HCT116 (cell line): ENCODE data around the gene TWNK. TPM values are rescaled to one million over a fixed set of nuclear protein-coding genes. Genes with fewer than 3 reads are reported as not detected.

Experiments used
- ATAC-seq: fragments of 200-7000 bp; cut with Tn5 transposase; 2 replicates; pipeline ENCODE4 v1.9.1; 2020; ENCODE audit warnings: mild to moderate bottlenecking, moderate library complexity
- BruUV-seq: library from RNA; stranded (reverse); fragments of 400-500 nt; replicated peaks from 2 replicates; lab custom pipeline; 2021; lab: Mats Ljungman, UMichigan
- CTCF ChIA-PET: fragments of 300-600 bp; sonication (Branson Sonifier 250); formaldehyde crosslinking; loops from one replicate; lab custom pipeline; 2021; ENCODE audit warnings: antibody characterized with exemption; lab: Charles Lee
- POLR2A ChIA-PET: fragments of 300-600, 350-600 bp; sonication (Branson Sonifier 250); formaldehyde crosslinking; loops from one replicate; lab custom pipeline; 2021; ENCODE audit warnings: antibody characterized with exemption; lab: Charles Lee
- RAD21 ChIA-PET, 2 experiments: fragments of 300-600 bp; sonication (Branson Sonifier 250); formaldehyde crosslinking; loops; one replicate each; lab custom pipeline; 2023; ENCODE audit warnings: low total read pairs in 2 of 2; ENCODE audit not compliant: uncharacterized antibody in 2 of 2, unreplicated experiment in 2 of 2, low non-redundant PET in 1 of 2; lab: Charles Lee
- DNase-seq: peaks from one replicate; pipeline ENCODE4 v3.0.0-alpha.2; 2010; ENCODE audit warnings: low read depth, low spot score
- H2AFZ ChIP-seq: fragments of 200-600 bp; shearing (Covaris generic), sonication (generic); 2 replicates; pipeline ENCODE4 v1.6.1; 2017; ENCODE audit warnings: low read depth, mixed run types, mixed read lengths, antibody characterized with exemption, low read length; ENCODE audit not compliant: poor library complexity, severe bottlenecking
- H3K27ac ChIP-seq: 2 replicates; pipeline ENCODE4 v1.5.1; 2012; ENCODE audit warnings: low read depth, low read length
- H3K27me3 ChIP-seq: fragments of 200-600 bp; sonication (generic); 2 replicates; pipeline ENCODE4 v1.6.1; 2016; ENCODE audit warnings: mixed run types, low read length, mixed read lengths; ENCODE audit not compliant: insufficient read depth
- H3K36me3 ChIP-seq, 2 experiments: fragments of 200-500 bp in 1 of 2; fragments of 200-600 bp in 1 of 2; sonication (Bioruptor generic) in 1 of 2; sonication (generic) in 1 of 2; 2 replicates each; pipeline versions ENCODE4 v1.5.1 to v1.6.1; 2014 to 2016; ENCODE audit warnings: low read length in 2 of 2, inconsistent platforms in 1 of 2, mixed read lengths in 1 of 2, mixed run types in 1 of 2; ENCODE audit not compliant: insufficient read depth in 2 of 2, control insufficient read depth in 1 of 2
- H3K4me1 ChIP-seq, 2 experiments: fragments of 200-600 bp in 1 of 2; sonication (generic) in 1 of 2; 2 replicates each; pipeline versions ENCODE4 v1.5.1 to v1.6.1; 2012 to 2017; ENCODE audit warnings: low read length in 2 of 2, inconsistent platforms in 1 of 2, mild to moderate bottlenecking in 1 of 2, mixed read lengths in 1 of 2, mixed run types in 1 of 2, moderate library complexity in 1 of 2; ENCODE audit not compliant: insufficient read depth in 2 of 2, control insufficient read depth in 1 of 2
- H3K4me2 ChIP-seq: fragments of 200-600 bp; sonication (generic); 2 replicates; pipeline ENCODE4 v1.6.1; 2017; ENCODE audit warnings: mixed run types, low read length, mixed read lengths
- H3K4me3 ChIP-seq, 2 experiments: fragments of 200-600 bp in 1 of 2; sonication (generic) in 1 of 2; replicated peaks in 1 of 2; 2 replicates each; pipeline ENCODE4 v1.5.1; 2011 to 2016; ENCODE audit warnings: low read length in 2 of 2, control low read depth in 1 of 2, low read depth in 1 of 2, mild to moderate bottlenecking in 1 of 2, mixed read lengths in 1 of 2, mixed run types in 1 of 2
- H3K79me2 ChIP-seq: fragments of 200-600 bp; sonication (generic); 2 replicates; pipeline ENCODE4 v1.6.1; 2017; ENCODE audit warnings: mild to moderate bottlenecking, mixed run types, low read length, moderate library complexity, mixed read lengths; ENCODE audit not compliant: insufficient read depth
- H3K9ac ChIP-seq: fragments of 200-600 bp; sonication (generic); 2 replicates; pipeline ENCODE4 v1.6.1; 2016; ENCODE audit warnings: low read length, mixed read lengths
- H3K9me2 ChIP-seq: fragments of 200-600 bp; sonication (generic), shearing (Covaris generic); 2 replicates; pipeline ENCODE4 v1.6.1; 2017; ENCODE audit warnings: mixed run types, mild to moderate bottlenecking, moderate library complexity; ENCODE audit not compliant: insufficient read depth
- H3K9me3 ChIP-seq, 2 experiments: fragments of 200-500 bp in 1 of 2; fragments of 200-600 bp in 1 of 2; sonication (Bioruptor generic) in 1 of 2; sonication (generic) in 1 of 2; 2 replicates each; pipeline ENCODE4 v1.6.1; 2014 to 2017; ENCODE audit warnings: low read length in 2 of 2, mixed read lengths in 2 of 2, inconsistent platforms in 1 of 2, low read depth in 1 of 2, mild to moderate bottlenecking in 1 of 2, mixed run types in 1 of 2, moderate library complexity in 1 of 2; ENCODE audit not compliant: control insufficient read depth in 1 of 2, insufficient read depth in 1 of 2
- H4K20me1 ChIP-seq: fragments of 200-600 bp; sonication (generic), shearing (Covaris generic); 2 replicates; pipeline ENCODE4 v1.6.1; 2017; ENCODE audit warnings: mixed run types, mild to moderate bottlenecking, moderate library complexity; ENCODE audit not compliant: insufficient read depth
- ATF3 ChIP-seq: IDR thresholded peaks from 2 replicates; pipeline ENCODE4 v1.6.1; 2012
- CBX3 ChIP-seq: IDR thresholded peaks from 2 replicates; pipeline ENCODE4 v1.6.1; 2012; ENCODE audit warnings: low read depth
- CEBPB ChIP-seq: IDR thresholded peaks from 2 replicates; pipeline ENCODE4 v1.6.1; 2012; ENCODE audit warnings: low read depth
- EZH2 ChIP-seq: fragments of 200-600 bp; sonication (generic); IDR thresholded peaks from 2 replicates; pipeline ENCODE4 v1.6.1; 2017; ENCODE audit warnings: antibody characterized with exemption, mixed run types
- FOSL1 ChIP-seq: IDR thresholded peaks from 2 replicates; pipeline ENCODE4 v1.6.1; 2012; ENCODE audit warnings: low read depth
- MAX ChIP-seq: IDR thresholded peaks from 2 replicates; pipeline ENCODE4 v1.6.1; 2012
- REST ChIP-seq: IDR thresholded peaks from 2 replicates; pipeline ENCODE4 v1.6.1; 2012; ENCODE audit warnings: low read depth
- SP1 ChIP-seq: IDR thresholded peaks from 2 replicates; pipeline ENCODE4 v1.6.1; 2012; ENCODE audit warnings: low read depth
- SRF ChIP-seq: IDR thresholded peaks from 2 replicates; pipeline ENCODE4 v1.6.1; 2012; ENCODE audit warnings: low read depth
- TCF7L2 ChIP-seq: IDR thresholded peaks from 2 replicates; pipeline ENCODE4 v1.7.0; 2011; ENCODE audit warnings: borderline replicate concordance, inconsistent platforms; ENCODE audit not compliant: insufficient read depth, insufficient read length; ENCODE audit errors: extremely low read depth
- YY1 ChIP-seq: IDR thresholded peaks from 2 replicates; pipeline ENCODE4 v1.6.1; 2011; ENCODE audit warnings: low read length, low read depth, moderate library complexity, mild to moderate bottlenecking; ENCODE audit not compliant: insufficient replicate concordance; ENCODE audit errors: extremely low read depth
- ZBTB33 ChIP-seq: IDR thresholded peaks from 2 replicates; pipeline ENCODE4 v1.6.1; 2011; ENCODE audit warnings: mild to moderate bottlenecking, low read length, moderate library complexity; ENCODE audit not compliant: insufficient replicate concordance; ENCODE audit errors: extremely low read depth
- intact Hi-C: fragments of 100-400 bp; cut with micrococcal nuclease; formaldehyde crosslinking; loops from 2 replicates; pipeline ENCODE4 v1.10.0; 2022
- total RNA-seq: library from RNA; stranded (reverse); gene quantifications from one replicate; pipeline ENCODE4 v1.2.1, GENCODE V29; 2021; ENCODE audit not compliant: unreplicated experiment

The TWNK gene
- total RNA-seq, 1 experiment from 2014 or later = 42.1 TPM

GRCh38 chr10:101005361-101005760 is 18.0 kb downstream of the TWNK start:
- ATAC-seq (no peak), DNase-seq (no peak)
- Histone ChIP-seq H3K9me2 (no peaks in the 10 kb centered on the region), H3K9me3 (no peaks in the 10 kb centered on the region), H3K9ac (no peak overlapping the region), H3K36me3 (peaks cover 12 to 15% of the 10 kb centered on the region in 2 experiments; a peak in 3 of 4 replicates), H3K4me1 (peaks cover 16 to 38% of the 10 kb centered on the region in 2 experiments), H3K4me2 (no peak overlapping the region), H3K27me3 (no peaks in the 10 kb centered on the region), H3K4me3 (no peak overlapping the region), H3K79me2 (peaks cover 31% of the 10 kb centered on the region), H4K20me1 (no peaks in the 10 kb centered on the region), H2AFZ (no peak overlapping the region), H3K27ac (no peak overlapping the region)
- ChIA-PET CTCF (interaction anchor here (1.4 kb wide), 1 partner anchor 11 kb away, joined by 3 read pairs; no protein-coding TSS in a partner anchor), POLR2A (interaction anchor here (1.1 kb wide), 1 partner anchor 9 kb away, joined by 3 read pairs; no protein-coding TSS in a partner anchor), RAD21 (no interaction called here)
- BruUV-seq = no TSS peak
- TF ChIP-seq SP1 = no peak
- TF ChIP-seq SRF = no peak
- TF ChIP-seq CEBPB = no peak
- no peak for TF ChIP-seq MAX
- TF ChIP-seq YY1 = no peak
- TF ChIP-seq CBX3 = no peak
- intact Hi-C loops = no loop called here

GRCh38 chr10:101005869-101006567 is 18.7 kb downstream of the TWNK start:
- ChIA-PET POLR2A (interaction anchor here (1.7 kb wide), 1 partner anchor 9 kb away, joined by 4 read pairs; no protein-coding TSS in a partner anchor), CTCF (interaction anchor here (3.1 to 6.6 kb wide), 2 partner anchors 6 to 12 kb away, joined by 14 to 118 read pairs; partner anchors contain the start of gene LZTS2), RAD21 (no interaction called here)
- Histone ChIP-seq H3K36me3 (peaks cover 12 to 15% of the 10 kb centered on the region in 2 experiments; a peak in 3 of 4 replicates), H3K4me2 (no peak overlapping the region), H3K79me2 (peaks cover 24% of the 10 kb centered on the region), H3K9ac (no peak overlapping the region), H3K4me3 (no peak overlapping the region), H3K27ac (no peak overlapping the region; the same call in 1 of the 2 replicates), H3K4me1 (peaks cover 10 to 31% of the 10 kb centered on the region in 2 experiments), H3K9me2 (no peaks in the 10 kb centered on the region), H2AFZ (no peak overlapping the region), H4K20me1 (no peaks in the 10 kb centered on the region), H3K27me3 (no peaks in the 10 kb centered on the region), H3K9me3 (no peaks in the 10 kb centered on the region)
- DNase-seq (no peak), ATAC-seq (no peak)
- no TSS peak for BruUV-seq
- intact Hi-C loops = no loop called here
- TF ChIP-seq ATF3 (no peak), EZH2 (no peak), FOSL1 (no peak), TCF7L2 (no peak), CEBPB (no peak), ZBTB33 (no peak), REST (no peak)
